ENCODE measurements around the gene POU6F1.
"Not testable (repeated sequence)": the region's sequence is repeated elsewhere in the genome, so short reads cannot be mapped to it uniquely, and the experiment has no call there.

POU6F1 gene, protein sequence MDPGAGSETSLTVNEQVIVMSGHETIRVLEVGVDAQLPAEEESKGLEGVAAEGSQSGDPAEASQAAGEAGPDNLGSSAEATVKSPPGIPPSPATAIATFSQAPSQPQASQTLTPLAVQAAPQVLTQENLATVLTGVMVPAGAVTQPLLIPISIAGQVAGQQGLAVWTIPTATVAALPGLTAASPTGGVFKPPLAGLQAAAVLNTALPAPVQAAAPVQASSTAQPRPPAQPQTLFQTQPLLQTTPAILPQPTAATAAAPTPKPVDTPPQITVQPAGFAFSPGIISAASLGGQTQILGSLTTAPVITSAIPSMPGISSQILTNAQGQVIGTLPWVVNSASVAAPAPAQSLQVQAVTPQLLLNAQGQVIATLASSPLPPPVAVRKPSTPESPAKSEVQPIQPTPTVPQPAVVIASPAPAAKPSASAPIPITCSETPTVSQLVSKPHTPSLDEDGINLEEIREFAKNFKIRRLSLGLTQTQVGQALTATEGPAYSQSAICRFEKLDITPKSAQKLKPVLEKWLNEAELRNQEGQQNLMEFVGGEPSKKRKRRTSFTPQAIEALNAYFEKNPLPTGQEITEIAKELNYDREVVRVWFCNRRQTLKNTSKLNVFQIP

DNA sequence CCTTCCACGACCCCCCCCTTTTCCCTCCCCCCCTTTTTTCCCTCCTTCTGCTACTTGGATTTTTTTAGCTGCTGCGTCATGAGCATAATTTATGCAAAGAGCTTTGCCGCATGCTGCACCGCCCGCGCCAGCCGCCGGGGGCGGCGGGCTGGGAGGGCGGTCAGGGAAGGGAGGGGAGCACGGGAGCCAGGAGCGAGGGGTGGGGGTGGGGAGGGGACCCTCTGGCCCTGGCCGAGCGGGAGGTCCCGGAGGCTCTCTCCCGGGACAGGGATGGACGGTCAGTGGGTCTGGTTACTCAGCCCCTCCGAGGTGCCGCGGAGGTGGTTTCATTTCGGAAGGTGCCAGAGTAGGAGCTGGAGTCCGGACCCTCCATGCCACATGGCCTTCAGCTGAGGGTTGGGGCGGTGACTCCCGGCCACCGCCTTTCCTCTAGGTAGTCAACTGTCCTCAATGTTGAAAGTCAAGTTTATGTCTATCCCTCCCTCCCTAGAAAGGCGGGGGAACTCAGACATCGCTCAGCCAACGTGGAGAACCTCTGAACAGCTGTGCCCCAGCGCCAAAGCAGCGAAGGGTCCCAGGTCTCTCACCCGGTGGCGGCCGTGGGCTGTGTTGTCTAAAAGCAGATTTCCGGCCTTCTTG, at the start of gene POU6F1:
POU6F1 (minus strand) TSS at position 95 of the 639 bp plus-strand sequence. CDS start 11,226 bp downstream, outside the sequence.
- Histone ChIP-seq H3K4me3 (ENCODE audit: low read length) (peak within 1 kb of the TSS; percentile 61; the same call in 1 of the 2 replicates), H3K27ac (ENCODE audit: low read length) (no peak within 1 kb of the TSS), H3K4me1 (ENCODE audit: control insufficient read depth, insufficient read depth, low read length) (0 out of 2 replicates have a peak, but pooled peaks cover 3% of the 10 kb centered on the region), H3K9me3 (ENCODE audit: control insufficient read depth, insufficient read depth, low read length) (no peaks in the 10 kb centered on the region), H3K36me3 (ENCODE audit: control insufficient read depth, insufficient read depth, low read length) (no peaks in the 10 kb centered on the region), H3K27me3 (ENCODE audit: control insufficient read depth, insufficient read depth, low read length) (no peaks in the 10 kb centered on the region)
- no peak for DNase-seq (ENCODE audit: low read depth, low spot score)
- no CpG with 5 or more reads among the region's 35 CpGs for WGBS (ENCODE audit: insufficient coverage, insufficient read length)

DNA sequence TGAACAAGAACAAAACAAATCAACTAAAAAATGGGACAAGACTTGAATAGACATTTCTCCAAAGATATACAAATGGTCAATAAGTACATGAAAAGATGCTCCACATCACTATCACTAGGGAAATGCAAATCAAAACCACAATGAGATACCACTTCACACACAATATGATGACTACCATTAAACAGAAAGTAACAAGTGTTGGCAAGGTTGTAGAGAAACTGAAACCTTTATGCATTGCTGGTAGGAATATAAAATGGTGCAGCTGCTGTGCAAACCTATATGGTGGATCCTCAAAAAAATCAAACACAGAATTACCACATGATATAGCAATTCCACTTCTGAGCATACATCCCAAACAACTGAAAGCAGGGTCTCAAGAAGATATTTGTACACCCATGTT, 47.2 kb upstream of the POU6F1 start:
- Histone ChIP-seq H3K9me3 (ENCODE audit: control insufficient read depth, insufficient read depth, low read length) (no peaks in the 10 kb centered on the region), H3K27me3 (ENCODE audit: control insufficient read depth, insufficient read depth, low read length) (no peaks in the 10 kb centered on the region), H3K36me3 (ENCODE audit: control insufficient read depth, insufficient read depth, low read length) (no peaks in the 10 kb centered on the region), H3K4me3 (ENCODE audit: low read length) (no peak overlapping the region), H3K27ac (ENCODE audit: low read length) (no peak overlapping the region), H3K4me1 (ENCODE audit: control insufficient read depth, insufficient read depth, low read length) (peaks cover 2% of the 10 kb centered on the region; the same call in 1 of the 2 replicates)
- no peak for DNase-seq (ENCODE audit: low read depth, low spot score)

DNA sequence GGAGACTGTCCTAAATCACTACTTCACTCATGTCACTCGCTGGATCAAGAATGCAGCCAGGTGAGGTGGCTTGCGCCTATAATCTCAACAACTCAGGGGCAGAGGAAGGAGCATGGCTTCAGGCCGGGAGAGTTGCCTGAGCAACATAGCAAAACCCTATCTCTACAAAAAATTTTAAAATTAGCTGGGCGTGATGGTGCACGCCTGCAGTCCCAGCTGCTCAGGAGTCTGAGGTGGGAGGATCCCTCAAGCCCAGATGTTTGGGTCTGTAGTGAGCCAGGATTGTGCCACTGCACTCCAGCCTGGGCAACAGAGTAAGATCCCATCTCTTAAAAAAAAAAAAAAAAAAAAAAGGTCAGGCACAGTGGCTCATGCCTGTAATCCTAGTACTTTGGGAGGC, 46.4 kb upstream of the POU6F1 start:
- no peaks in the 10 kb centered on the region for H3K27me3 ChIP-seq (ENCODE audit: control insufficient read depth, insufficient read depth, low read length)
- DNase-seq (ENCODE audit: low read depth, low spot score): no peak
- H3K27ac ChIP-seq (ENCODE audit: low read length): no peak overlapping the region
- no peak overlapping the region for H3K4me3 ChIP-seq (ENCODE audit: low read length)
- peaks cover under 1% of the 10 kb centered on the region; the same call in 1 of the 2 replicates for H3K4me1 ChIP-seq (ENCODE audit: control insufficient read depth, insufficient read depth, low read length)
- no peaks in the 10 kb centered on the region for H3K9me3 ChIP-seq (ENCODE audit: control insufficient read depth, insufficient read depth, low read length)
- no CpG with 5 or more reads among the region's 5 CpGs for WGBS (ENCODE audit: insufficient coverage, insufficient read length)
- H3K36me3 ChIP-seq (ENCODE audit: control insufficient read depth, insufficient read depth, low read length): no peaks in the 10 kb centered on the region

DNA sequence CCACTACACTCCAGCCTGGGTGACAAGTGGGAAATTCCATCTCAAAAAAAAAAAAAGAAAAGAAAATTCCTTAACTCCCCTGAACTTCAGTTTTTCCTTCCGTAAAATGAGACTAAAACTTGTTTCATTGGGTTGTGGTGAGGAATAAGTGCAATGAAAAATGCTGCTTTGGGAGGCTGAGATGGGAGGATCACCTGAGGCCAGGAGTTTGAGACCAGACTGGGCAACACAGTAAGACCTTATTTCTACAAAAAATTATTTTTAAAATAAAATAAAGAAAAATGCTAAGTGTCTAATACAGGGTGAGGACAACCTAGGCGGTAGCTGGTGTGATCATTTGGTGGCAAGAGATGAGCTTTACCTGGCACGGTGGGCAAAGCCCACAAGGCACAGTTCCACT, 45.5 kb upstream of the POU6F1 start:
- Histone ChIP-seq H3K27me3 (ENCODE audit: control insufficient read depth, insufficient read depth, low read length) (no peaks in the 10 kb centered on the region), H3K4me1 (ENCODE audit: control insufficient read depth, insufficient read depth, low read length) (no peaks in the 10 kb centered on the region), H3K36me3 (ENCODE audit: control insufficient read depth, insufficient read depth, low read length) (no peaks in the 10 kb centered on the region), H3K4me3 (ENCODE audit: low read length) (no peak overlapping the region), H3K27ac (ENCODE audit: low read length) (no peak overlapping the region), H3K9me3 (ENCODE audit: control insufficient read depth, insufficient read depth, low read length) (no peaks in the 10 kb centered on the region)
- DNase-seq (ENCODE audit: low read depth, low spot score): no peak
- WGBS (ENCODE audit: insufficient coverage, insufficient read length): no CpG with 5 or more reads among the region's 3 CpGs

DNA sequence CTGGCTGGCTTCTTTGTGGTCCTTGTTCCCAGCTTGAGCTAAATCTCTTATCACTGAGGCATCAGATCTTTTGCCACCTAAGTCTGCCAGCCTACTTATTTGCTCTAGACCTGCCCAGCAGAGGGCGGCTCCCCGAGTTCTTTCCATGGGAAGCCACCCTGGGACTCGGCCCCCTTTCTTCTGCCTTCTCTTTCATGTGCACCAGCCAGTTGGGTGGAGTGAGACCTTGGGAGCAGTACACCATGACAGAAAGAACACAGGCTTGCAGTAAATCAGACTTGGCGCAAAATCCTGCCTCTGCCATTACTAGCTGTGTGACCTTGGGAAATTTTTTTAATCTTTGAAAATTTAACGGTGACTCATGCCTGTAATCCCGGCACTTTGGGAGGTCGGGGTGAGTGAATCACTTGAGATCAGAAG, 44.9 kb upstream of the POU6F1 start:
- Histone ChIP-seq H3K4me3 (ENCODE audit: low read length) (no peak overlapping the region), H3K27ac (ENCODE audit: low read length) (no peak overlapping the region), H3K9me3 (ENCODE audit: control insufficient read depth, insufficient read depth, low read length) (no peaks in the 10 kb centered on the region), H3K4me1 (ENCODE audit: control insufficient read depth, insufficient read depth, low read length) (no peaks in the 10 kb centered on the region), H3K36me3 (ENCODE audit: control insufficient read depth, insufficient read depth, low read length) (no peaks in the 10 kb centered on the region), H3K27me3 (ENCODE audit: control insufficient read depth, insufficient read depth, low read length) (no peaks in the 10 kb centered on the region)
- DNase-seq (ENCODE audit: low read depth, low spot score): no peak
- WGBS (ENCODE audit: insufficient coverage, insufficient read length): no CpG with 5 or more reads among the region's 7 CpGs

DNA sequence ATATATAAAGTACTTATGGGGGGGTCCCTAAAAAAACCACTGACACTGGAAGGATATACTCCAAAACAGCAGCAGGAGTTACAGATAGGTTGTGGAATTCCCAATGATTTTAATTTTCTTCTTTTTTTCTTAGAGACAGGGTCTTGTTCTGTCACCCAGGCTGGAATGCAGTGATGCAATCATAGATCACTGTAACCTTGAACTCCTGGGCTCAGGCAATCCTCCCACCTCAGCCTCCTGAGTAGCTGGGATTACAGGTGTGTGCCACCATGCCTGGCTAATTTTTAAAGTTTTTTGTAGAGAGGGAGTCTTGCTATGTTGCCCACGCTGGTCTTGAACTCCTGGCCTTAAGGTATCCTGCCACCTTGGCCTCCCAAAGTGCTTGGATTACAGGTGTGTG, 41.7 kb upstream of the POU6F1 start:
- not testable (repeated sequence) for H3K36me3 ChIP-seq (ENCODE audit: control insufficient read depth, insufficient read depth, low read length); H3K27ac ChIP-seq (ENCODE audit: low read length); DNase-seq (ENCODE audit: low read depth, low spot score); H3K27me3 ChIP-seq (ENCODE audit: control insufficient read depth, insufficient read depth, low read length); H3K9me3 ChIP-seq (ENCODE audit: control insufficient read depth, insufficient read depth, low read length); H3K4me1 ChIP-seq (ENCODE audit: control insufficient read depth, insufficient read depth, low read length); H3K4me3 ChIP-seq (ENCODE audit: low read length)
- no CpG with 5 or more reads among the region's 1 CpG for WGBS (ENCODE audit: insufficient coverage, insufficient read length)

DNA sequence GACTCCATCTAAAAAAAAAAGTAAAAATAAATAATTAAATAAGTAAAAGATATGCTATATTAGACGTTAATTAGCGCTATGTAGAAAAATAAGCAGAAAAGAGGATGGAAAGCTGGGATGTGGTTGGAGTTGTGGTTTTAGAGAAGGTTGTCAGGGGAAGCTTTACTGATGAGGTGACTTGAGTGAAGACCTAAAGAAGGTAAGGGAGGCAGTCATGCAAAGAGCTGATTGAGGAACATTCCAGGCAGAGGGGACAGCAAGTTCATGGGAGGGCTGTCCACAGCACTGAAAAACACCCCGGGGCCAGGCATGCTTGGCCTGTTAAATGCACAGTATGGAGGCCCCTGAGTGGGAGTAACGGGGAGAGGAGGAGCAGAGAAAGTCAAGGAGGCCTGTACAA, 36.7 kb upstream of the POU6F1 start:
- DNase-seq (ENCODE audit: low read depth, low spot score): no peak
- 100% methylated on average over 2 of the region's 4 CpGs for WGBS (ENCODE audit: insufficient coverage, insufficient read length)
- H3K4me3 ChIP-seq (ENCODE audit: low read length): no peak overlapping the region
- H3K27ac ChIP-seq (ENCODE audit: low read length): no peak overlapping the region
- no peaks in the 10 kb centered on the region for H3K27me3 ChIP-seq (ENCODE audit: control insufficient read depth, insufficient read depth, low read length)
- no peaks in the 10 kb centered on the region for H3K9me3 ChIP-seq (ENCODE audit: control insufficient read depth, insufficient read depth, low read length)
- H3K4me1 ChIP-seq (ENCODE audit: control insufficient read depth, insufficient read depth, low read length): no peaks in the 10 kb centered on the region
- no peaks in the 10 kb centered on the region for H3K36me3 ChIP-seq (ENCODE audit: control insufficient read depth, insufficient read depth, low read length)

DNA sequence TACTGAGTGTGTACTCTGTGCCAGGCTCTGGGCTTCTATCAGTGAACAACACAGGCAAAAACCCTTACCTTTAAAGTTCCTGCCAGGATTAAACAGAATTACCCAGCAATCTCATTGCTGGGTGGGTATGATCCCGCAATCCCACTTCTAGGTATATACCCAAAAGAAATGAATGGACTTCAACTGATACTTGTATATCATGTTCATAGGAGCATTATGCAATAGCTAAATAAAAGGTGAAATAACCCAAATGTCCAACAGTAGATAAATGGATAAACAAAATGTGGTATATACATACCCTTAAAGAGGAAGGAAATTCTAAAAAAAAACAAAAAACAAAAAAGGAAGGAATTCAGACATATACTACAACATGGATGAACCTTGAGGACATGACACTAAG, 35.4 kb upstream of the POU6F1 start:
- Histone ChIP-seq H3K4me3 (ENCODE audit: low read length) (no peak overlapping the region), H3K4me1 (ENCODE audit: control insufficient read depth, insufficient read depth, low read length) (no peaks in the 10 kb centered on the region), H3K27ac (ENCODE audit: low read length) (no peak overlapping the region), H3K36me3 (ENCODE audit: control insufficient read depth, insufficient read depth, low read length) (no peaks in the 10 kb centered on the region), H3K27me3 (ENCODE audit: control insufficient read depth, insufficient read depth, low read length) (no peaks in the 10 kb centered on the region), H3K9me3 (ENCODE audit: control insufficient read depth, insufficient read depth, low read length) (no peaks in the 10 kb centered on the region)
- no CpG with 5 or more reads among the region's 1 CpG for WGBS (ENCODE audit: insufficient coverage, insufficient read length)
- no peak for DNase-seq (ENCODE audit: low read depth, low spot score)

DNA sequence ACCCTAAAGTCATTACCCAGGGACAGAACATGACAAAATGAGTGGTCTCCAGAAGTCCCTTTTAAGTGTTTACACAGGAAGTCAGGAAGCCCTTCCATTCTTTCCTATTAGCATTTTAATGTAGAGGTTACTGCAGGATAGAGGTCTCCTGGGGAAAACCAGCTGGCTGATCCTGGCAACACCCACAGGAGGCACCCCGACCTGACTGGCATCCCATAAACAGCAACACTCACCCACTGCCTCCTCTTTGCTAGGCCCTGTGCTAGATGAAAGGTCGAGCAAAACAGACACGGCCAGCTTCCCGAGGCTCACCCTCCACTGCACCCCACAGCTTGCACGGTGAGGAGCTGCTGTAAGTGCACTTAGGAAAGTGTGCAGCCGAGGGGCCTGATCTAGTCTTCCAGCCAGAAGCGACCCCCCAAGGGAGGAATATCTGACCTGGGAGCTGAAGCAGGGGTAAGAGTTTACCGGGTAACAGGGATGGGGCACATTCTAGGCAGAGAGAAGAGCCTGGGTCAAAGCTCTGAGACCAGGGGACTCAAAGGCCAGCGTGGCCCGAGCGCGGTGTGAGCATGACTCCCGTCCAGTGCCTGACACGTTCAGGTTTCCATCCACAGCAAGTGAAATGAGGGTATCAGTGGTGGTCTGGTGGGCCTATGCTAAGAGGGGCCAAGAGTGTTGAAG, 29.8 kb upstream of the POU6F1 start:
- H3K36me3 ChIP-seq (ENCODE audit: control insufficient read depth, insufficient read depth, low read length): peaks cover 4% of the 10 kb centered on the region; the same call in 1 of the 2 replicates
- H3K27ac ChIP-seq (ENCODE audit: low read length): no peak overlapping the region
- H3K9me3 ChIP-seq (ENCODE audit: control insufficient read depth, insufficient read depth, low read length): no peaks in the 10 kb centered on the region
- no peak for DNase-seq (ENCODE audit: low read depth, low spot score)
- no peak overlapping the region for H3K4me3 ChIP-seq (ENCODE audit: low read length)
- WGBS (ENCODE audit: insufficient coverage, insufficient read length): no CpG with 5 or more reads among the region's 14 CpGs
- H3K4me1 ChIP-seq (ENCODE audit: control insufficient read depth, insufficient read depth, low read length): peaks cover 8% of the 10 kb centered on the region
- H3K27me3 ChIP-seq (ENCODE audit: control insufficient read depth, insufficient read depth, low read length): no peaks in the 10 kb centered on the region

DNA sequence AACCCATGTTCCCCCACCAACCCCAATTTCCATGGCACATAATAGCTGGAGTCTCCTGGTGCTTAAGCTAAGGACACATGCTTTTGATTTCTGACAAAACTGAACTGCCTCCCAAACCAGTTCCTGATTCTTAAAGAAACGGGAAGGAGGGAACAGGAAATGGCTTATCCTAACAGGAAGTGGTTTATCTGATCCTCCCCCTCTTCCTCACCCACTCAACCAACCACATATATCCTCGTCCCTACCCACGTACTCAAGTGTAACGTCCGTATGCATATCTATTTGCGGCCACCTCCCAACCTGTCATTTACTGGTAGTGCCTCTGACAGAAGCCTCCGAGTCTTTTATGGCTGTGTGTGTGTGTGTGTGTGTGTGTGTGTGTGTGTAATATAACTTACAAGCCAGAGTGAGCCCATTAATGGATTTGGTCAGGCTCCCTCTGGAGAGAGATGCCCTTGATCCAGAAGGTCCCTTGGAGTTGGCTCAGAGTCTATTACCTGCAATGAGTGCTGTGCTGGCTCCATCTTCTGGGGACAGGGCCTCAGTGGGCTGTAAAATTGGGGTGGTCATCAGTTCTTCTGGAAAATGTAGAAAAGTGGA, 28.5 kb upstream of the POU6F1 start:
- no peak for DNase-seq (ENCODE audit: low read depth, low spot score)
- Histone ChIP-seq H3K27ac (ENCODE audit: low read length) (no peak overlapping the region), H3K9me3 (ENCODE audit: control insufficient read depth, insufficient read depth, low read length) (no peaks in the 10 kb centered on the region), H3K4me3 (ENCODE audit: low read length) (no peak overlapping the region), H3K4me1 (ENCODE audit: control insufficient read depth, insufficient read depth, low read length) (peaks cover 8% of the 10 kb centered on the region), H3K27me3 (ENCODE audit: control insufficient read depth, insufficient read depth, low read length) (no peaks in the 10 kb centered on the region), H3K36me3 (ENCODE audit: control insufficient read depth, insufficient read depth, low read length) (peaks cover 9% of the 10 kb centered on the region)
- WGBS (ENCODE audit: insufficient coverage, insufficient read length): 100% methylated on average over 4 of the region's 7 CpGs
